HG02798 (cell line): Measurements from ENCODE around the gene ALK.

Source experiments
- ATAC-seq: cut with Tn5 transposase; IDR thresholded peaks from one replicate; pipeline ENCODE4 v1.9.1; 2021; ENCODE audit warnings: mild to moderate bottlenecking; ENCODE audit not compliant: unreplicated experiment, poor library complexity

Gene ALK

DNA sequence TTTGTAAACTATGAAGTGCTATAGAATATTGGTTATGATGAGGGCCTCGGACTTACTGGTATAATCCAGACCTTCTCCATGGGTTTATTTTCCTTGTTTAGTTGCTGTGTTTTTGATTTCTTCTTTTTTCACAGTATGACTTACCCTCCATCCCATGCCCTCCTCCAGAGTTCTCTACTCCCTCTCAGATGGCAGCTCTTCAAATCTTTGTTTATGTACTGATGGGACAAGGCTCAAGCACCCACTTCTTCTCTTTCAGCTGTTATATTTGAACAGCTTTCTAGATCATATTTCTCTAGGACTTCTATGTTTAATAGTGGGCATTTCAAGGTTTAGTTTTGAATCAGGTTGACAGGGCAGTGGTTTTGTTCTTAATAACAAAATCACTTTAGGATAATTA lies 762.3 kb downstream of the ALK start:
- ATAC-seq = no peak

GRCh38 chr2:29157131-29157530 lies 764.3 kb downstream of the ALK start:
- no peak for ATAC-seq

DNA sequence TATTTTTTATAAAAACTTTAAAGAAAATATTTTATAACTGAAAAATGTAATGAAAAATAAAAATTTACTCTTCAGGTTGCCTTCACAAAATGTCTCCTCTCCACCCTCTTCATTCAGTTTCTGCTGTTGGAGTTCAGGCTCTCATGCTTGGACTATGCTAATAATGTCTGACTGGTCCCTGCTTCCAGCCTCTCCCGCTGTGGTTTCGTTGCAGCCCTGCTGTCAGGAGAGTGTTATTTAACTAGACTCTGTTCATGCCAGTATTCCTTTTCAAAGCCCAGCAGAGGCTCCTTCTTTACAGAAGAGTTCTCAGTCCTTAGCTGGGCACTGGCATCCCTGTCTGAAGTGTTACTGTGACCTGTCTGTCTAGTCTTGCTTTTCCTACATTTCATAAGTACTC lies 765.8 kb downstream of the ALK start:
- ATAC-seq = no peak

DNA sequence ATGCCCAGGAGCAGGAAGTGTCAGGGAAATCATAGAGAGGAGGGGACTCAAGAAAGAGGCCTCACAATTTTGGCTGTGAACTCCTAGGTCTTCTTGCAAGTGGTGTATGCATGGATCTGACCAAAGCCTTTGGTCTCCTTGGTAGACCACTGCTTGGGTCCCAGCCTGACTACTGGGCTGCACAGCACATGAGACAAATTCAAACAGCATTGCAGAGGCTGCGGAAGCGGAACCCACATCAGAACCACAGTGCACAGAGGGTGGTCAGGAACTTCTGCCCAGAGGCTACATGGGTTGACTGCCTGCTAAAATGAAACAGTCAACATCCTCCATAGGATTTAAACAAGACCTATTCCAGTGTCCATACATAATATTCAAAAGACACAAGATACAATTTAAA lies 766.8 kb downstream of the ALK start:
- no peak for ATAC-seq

- no peak for ATAC-seq
Measured at GRCh38 chr2:29147963-29148362, 773.4 kb downstream of the ALK start.

DNA sequence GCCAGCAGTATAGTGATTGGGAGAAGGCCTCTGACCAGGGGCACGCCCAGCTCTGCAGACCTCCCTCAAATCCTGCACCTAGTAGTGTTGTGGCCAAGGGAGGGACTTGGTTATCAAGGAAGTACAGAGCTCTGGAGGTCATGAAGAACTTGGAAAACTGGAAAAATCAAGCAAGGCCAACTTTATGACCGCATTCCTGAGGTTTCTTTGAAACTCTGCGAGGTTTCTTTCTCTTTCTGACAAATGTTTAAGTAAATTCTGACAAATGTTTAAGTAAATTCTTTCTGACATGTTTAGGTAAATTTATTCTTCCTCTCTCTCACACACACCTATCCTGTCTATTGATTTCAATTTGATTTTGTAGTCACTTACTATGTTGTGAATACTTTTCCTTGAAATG lies 775.2 kb downstream of the ALK start:
- no peak for ATAC-seq

DNA sequence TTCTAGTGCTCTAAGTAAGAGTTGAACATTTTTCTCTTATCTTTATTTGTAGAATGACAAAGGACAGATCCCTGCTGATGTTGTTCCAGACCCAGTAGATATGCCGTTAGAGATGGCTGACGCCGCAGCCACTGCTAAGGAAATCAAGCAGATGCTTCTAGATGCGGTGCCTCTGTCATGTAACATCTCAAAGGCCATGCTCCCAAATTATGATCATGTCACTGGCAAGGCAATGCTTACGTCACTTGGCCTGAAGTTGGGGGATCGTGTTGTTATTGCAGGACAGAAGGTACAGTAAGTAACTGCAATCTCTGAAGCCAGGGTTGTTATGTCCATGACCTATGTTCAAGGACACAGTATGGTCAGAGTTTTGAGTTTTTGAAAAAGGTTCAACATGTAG lies 777.7 kb downstream of the ALK start:
- no peak for ATAC-seq
